Germinal center (tissue), 1 donor: Measurements from ENCODE around the gene PC.

ENCODE experiments used
- DNase-seq: peaks from one replicate; pipeline ENCODE4 v3.0.0; 2012; ENCODE audit warnings: mixed read lengths, low spot score

The PC gene

DNA sequence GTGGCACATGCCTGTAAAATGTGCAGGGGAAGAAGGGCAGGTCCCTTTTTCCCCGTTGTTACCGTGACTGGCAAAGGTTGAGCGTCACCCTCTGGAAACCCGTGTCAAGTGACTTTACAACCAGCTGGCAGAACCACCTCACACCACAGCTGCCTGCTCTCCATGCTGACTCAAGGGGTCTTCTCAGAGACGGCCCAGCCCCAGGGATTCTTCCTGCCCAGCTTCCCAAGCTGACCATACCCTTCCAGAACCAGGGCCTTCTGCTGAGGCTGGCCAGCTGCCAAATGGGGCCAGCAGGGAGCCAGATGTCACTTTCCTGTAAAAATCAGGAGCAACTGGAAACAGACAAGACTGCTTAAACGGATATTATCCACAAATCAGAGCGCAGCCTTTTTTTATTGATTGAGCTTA is 6.3 kb downstream of the PC start:
- DNase-seq: no peak

DNA sequence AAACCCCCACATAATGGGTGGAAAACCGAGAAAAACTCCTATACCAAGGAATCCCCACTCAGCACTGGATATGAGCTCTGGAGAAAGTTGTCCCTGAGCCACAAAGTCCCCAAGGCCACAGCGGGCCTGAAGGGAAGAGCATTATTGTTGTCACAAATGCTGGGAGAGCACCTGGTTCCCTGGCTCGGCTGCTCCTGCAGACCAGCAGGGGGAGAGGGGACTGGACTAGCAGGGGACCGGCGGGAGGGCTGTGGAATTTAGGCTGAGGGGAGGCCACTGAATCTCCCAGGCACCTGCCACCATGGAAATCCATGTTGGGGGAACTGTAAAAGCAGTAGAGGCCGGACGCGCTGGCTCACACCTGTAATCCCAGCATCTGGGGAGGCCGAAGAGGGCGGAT is 7.0 kb downstream of the PC start:
- no peak for DNase-seq

DNA sequence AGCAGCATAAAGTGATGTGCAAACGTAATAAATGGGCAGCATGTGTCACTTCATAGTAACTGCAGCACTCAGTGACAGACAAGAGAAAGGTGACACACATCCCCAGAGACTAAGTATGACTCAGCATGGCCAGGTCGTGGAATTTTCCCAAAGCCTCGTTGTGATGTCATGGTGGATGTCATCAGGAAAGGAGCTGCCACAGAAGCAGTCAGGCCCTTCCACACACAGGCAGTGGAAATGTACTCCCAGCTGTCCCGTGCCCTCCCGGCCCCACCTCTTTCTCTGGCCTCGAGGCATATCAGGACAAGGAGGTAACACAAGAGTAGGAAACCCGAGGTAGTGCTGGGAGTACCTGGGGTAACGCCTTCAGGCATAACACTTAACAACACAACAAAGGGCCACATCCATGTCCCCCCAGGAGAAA is 8.1 kb downstream of the PC start:
- no peak for DNase-seq

DNA sequence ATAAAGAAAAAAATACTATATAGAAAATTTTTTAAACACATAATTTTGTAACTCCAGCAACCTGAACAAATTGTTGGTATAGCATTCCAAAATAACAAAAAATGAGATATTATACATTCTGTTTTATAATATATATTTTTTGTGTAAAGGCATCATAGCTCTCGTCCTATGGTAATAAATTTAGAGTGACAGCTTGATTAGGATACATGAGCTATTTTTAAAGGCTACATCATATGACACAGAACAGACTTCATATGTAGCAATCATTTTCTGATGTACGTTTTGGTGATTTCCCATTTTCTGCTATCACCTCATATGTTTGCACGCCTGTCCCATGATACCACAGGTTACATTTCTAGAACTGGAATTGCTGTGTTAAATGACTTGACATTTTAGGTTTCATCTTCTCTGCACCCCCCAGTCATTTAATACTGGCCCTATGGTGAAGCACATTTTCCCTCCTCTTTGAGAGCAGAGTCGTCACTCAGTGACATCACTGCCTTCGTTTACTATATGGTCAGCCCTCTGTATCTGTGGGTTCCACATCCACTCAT is 19.5 kb downstream of the PC start:
- no peak for DNase-seq

DNA sequence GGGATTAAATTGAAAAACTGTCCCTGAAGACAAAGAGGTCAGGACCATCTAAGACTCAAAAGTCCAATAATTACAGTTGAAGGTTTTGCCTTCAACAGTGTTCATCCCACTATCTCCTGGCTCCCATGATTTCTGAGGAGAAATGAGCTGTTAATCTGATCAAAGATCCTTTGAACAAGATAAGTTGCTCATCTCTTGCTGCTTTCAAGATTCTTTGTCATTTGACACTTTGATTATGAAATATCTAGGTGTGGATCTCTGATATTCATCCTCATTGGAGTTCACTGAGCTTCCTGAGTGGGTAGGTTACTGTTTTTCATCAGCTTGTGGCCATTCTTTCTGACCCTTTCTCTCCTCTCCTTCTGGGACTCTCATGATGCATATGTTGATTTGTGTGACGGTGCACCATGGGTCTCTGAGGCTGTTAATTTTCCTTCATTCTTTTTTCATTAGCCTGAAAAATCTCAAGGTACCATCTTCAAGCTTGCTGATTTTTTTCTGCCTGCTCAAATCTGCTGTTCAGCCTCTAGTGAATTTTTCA is 20.9 kb downstream of the PC start:
- DNase-seq: no peak

DNA sequence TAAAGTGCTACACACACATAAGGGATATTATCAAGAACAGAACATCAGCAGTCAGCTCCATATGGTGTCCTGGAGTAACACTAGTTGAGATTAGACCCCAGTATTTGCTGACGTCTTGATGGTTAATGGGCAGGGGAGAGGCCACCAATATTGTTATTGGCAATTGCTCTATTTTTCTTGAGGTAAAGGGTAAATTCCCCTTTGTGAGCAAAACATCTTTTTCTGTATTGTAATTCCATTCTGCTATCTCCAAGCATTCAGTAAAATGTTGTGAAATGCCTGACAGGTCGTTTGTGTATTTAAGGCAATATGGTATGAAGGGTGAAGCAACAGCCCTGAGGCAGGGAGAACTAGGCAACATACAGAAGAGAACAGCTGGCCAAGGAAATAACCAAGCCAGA is 21.9 kb downstream of the PC start:
- DNase-seq: no peak

DNA sequence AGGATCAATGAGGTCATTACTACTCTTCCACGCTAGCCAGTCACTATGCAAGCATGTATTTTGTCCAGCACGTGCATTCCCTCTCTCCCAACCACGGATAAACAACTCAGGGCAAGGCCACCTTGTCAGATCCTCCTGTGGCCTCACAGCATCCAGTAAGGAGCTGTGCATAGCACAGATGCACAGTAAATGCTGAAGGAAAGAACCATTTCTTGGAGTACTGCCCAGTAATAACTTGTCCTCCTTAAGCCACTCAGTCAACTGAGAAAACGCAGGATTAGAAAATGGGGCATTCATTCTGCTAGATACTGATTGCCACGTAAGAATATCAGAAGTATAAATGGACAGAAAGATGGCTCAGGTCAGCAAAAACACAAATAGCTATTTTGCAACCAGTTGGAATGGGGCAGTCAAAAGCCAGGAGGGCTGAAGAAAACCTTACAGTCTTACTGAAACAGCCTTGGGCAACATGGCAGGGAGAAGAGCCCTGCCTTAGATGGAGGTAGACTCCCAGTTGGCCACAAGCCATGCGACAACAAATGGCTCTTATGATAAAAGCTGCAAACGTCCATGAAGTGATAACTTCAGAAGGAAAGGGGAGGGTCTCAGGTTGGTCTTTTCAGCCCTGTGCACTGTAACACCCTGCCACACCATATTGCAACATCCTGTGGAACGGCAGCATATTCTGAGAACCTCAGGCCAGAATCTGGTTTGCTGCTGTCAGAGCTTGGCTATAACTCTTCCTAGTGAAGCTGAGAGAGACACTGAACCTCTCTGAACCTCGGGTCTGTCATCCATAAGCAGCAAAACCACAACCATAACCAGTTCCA is 23.0 kb downstream of the PC start:
- DNase-seq: no peak

DNA sequence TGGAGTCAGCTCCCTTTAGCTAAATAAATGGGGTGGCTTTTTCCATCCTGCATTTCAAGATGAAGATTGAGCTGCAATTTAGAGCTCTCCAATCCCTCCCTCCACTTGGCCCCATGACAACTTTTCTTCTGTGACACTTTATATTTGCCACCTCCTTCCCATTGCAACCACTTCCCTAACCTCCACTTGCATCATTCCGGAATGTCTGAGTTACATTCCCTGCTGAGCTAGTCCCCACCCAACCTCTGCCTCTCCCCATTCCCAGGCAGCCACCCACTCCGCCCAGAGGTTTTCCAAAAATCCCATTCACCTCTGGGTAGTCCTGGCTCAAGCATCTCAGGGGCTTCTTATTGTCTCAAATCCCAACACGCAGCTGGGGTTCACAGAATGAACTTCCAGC is 24.7 kb downstream of the PC start:
- DNase-seq: no peak

DNA sequence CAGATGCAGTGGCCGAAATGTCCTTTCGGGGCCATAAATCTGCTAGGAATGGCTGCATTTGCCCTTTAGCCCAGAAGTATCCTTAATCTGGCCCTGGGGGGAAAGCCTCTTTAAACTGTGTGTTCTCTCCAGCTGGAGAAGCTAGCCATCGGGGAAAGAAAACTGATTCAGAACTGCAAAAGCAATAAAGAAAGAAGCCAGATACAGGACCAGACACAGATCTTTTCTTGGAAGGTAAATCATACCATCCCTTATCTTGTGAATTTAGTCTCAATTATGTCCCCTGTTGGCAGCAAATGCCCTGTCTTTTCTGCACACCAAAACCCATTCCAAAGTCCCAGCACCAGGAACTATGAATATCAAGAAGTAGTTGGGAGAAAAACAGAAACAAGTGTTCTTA is 25.6 kb downstream of the PC start:
- DNase-seq: no peak

DNA sequence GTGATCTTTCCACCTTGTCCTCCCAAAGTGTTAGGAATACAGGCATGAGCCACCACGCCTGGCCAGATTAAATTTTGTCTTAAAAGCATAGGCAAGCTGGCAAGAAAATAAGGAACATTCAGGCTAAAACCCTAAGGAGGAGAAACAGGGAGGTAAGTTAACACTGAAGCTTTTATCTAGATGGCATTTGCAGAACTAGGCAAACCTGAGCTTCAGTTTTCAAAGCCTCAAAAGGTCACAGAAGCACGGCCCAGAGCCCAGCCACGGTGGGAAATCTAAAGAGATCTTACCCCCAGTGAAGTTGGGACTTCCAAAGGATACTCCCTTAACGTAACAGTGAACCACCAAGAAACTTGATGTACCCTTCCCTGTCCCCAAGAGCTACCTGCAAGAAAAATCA is 28.4 kb downstream of the PC start:
- DNase-seq: no peak

DNA sequence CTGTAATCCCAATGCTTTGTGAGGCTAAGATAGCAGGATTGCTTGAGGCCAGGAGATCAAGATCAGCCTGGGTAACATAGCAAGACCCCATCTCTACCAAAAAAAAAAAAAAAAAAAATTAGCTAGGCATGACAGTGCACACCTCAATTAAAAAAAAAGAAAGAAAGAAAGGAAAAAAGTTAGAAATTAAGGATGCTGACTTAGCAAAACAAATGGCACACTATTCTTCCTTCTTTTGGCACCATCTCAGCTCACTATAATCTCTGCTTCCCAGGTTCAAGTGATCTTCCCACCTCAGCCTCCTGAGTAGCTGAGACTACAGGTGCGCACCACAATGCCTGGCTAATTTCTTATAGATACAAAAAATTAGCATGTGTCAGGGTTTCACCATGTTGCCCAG is 33.9 kb downstream of the PC start:
- no peak for DNase-seq

DNA sequence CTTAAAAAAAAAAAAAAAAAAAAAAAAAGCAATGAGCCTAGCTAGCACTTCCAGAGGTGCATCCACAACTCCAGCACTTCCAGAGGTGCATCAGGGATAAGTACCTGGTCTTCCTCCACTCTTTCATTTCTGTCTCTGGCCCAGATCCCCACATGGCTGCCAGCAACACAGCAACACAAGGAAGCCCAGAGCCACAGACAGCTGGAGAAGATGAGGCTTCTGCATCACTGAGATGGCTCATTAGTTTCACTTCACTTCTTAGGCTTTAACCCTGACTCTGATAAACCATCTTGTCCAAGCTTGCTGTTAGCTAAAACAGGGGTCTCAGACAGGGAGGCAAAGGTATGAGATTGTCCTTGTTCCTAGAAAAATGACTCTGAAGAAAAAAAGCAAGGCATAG is 35.6 kb downstream of the PC start:
- no peak for DNase-seq

DNA sequence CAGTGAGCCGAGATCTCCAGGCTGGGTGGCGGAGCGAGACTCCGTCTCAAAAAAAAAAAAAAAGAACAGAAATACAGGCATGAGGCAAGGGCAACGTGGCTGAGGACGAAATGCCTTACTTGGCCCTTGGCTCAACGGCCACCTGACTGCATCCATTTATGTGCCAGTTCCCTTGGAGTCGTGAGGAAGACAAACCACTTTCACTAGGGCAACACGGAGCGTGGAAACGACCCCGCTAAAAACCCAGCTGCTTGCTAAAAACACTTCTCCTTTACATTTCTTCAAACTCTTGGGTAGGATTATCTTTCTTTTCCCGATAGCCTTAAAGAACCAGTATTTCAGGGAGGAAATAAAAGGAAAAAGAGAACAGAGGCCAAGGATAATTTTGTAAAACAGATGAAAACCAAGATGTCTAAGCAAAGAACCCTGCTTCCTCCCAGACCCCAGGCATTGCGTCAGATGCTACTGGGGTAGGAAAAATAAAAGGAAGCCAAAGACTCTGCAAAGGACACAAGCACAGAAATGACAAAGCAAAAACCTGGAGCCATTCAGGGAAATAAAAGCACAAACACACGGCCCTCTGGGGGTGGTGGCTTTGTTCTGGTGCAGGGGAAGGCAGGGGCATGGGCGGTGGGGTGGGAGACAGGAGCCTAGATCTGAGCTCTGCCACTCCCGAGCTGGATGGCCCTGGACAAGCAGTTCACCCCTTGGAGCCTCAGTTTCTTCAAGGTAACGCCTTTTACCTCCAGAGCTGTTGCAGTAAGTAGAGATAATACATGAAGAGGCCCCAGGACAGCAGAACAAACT is 37.0 kb downstream of the PC start:
- DNase-seq: no peak

DNA sequence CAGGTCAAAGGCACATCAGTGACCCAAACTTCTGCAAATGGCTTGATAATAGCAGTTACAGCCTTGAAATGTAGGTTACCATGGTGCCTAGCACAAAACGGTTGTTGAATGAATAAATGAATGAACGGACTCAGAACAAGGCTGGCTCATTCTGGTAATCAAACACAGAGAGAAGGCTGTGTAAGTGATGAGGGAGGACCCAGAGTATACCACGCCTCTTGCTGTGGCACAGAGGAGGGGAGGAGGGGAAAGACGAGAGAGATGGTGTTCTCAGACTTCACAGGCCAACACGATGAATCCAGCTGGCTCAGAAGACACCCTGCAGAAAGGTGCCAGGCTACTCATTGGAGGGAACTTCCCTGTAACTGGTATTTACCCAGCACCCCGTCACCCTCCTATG is 38.3 kb downstream of the PC start:
- no peak for DNase-seq

DNA sequence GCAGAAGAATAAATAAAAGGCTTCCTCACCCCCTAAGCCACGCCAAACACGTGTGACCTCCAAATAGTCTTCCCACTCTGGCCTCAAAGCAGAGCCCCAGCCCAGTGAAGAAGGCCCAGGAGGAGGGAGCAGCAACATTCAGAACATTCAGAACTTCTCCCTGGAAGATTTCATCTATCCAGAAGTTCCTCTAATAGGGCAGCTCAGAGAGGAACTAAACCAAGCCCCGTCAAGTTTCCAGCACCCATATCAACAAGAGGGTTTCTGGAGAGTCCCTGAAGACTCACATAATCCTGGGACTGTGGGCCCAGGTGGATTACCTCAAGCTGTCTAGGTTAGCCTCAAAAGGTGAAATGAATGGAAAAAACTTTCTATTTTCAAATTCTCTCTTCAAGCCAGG is 39.4 kb downstream of the PC start:
- no peak for DNase-seq

DNA sequence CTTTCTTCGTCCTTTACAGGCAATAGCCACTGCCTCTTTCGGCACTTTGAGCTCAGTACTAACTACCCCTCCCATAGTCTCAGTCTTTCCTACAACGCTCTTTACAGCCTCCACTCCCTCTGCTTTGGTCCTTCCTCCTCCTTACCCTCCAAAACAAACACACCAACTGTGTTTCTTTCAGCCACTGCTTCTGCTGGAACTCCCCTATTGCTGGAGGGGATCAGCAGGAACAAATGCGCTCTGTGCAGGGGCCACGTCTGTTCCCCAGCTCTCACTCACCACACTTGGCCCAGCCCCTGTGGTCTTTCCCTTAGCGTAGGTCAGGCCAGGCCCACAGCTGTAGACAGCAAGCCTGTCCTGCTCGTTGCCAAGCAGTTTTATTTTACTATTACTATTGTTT is 42.3 kb downstream of the PC start:
- no peak for DNase-seq

DNA sequence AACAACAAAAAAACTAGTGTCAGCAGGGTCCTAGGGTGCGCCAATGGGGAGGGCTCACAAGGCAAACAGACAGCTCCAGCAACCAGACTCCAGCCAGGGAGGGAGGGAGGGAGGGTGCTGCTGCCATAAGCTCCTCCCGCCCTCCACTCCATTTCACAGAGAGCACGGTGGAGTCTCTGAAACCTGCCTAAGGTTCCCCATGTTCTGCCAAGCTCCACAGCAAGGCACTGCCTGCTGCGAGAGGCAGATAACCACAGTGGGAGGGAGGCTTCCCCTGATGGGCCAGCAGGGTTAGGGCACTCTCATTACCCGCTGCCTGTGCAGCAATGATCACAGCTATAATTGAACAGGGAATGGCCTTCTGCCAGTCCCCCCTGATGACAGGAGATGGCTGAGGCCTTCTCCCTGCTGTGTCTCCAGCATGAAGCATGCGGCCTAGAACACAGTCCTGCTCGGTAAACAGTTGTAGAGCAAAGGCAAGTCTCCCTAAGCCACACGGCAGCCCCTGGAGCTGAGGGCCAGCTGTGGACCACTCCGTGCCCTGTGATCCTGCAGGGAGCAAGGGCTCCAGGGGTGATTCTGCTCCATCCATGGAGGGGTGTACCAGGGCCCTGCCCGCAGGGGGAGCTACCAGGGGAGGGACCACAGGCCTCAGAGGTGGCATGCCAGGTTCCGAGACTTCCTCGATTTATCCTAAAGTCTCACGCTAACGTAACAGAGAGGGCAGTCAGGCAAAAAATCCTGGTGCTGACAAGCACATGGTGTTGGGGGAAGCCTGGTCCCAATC is 42.9 kb downstream of the PC start:
- no peak for DNase-seq

DNA sequence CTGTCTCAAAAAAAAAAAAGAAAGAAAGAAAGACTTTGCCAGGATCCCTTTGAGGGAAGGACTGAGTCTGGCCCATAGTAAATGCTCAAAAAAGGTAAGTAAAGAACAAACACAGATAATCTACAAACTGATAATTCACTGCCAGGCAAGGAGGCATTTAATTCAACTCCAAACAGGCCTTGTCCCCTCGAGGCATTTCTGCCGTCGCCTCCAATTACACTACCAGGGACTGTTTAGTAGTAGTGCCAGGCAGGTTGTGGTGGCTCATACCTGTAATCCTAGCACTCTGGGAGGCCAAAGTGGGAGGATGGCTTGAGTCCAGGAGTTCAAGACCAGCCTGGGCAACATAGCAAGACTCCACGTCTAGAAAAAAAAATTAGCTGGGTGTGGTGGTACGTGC is 43.7 kb downstream of the PC start:
- DNase-seq: no peak

DNA sequence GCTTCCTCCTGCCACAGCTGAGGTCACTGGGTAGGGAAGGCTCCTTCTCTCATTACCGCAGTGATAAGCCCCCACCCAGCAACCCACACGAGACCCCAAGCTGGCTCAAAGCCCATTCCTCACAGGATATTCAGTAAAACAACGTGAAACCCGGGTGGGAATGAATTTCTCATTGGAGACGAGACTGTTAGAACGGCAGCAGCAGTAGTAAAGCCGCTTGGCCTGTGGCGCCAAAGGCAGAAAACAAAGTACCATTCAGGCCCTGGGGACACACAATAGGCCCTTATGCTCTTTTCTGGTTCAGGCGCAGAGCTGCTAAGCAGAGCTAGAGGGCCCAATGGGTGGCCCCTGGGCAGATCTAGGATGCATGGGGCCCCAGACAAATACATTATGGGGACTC is 45.3 kb downstream of the PC start:
- DNase-seq: no peak

DNA sequence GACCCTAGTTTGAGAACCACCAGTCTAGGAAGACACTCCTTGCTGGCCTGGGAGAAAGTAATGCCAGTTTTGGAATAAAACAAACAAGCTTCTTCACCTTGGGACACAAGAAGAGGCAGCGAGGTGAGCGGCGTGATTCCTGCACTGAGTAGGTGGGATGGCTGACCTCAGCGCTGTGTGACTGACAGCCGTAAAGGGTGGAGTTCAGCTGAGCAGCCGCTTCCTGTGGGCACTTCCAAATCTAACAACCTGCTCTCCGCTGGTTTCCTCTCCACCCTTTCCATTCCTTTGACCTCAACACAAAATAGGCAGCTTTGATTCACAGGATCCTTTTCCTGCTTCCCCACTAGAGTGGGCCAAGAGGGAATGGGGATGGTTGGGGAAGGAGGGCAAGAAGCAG is 45.8 kb downstream of the PC start:
- no peak for DNase-seq

DNA sequence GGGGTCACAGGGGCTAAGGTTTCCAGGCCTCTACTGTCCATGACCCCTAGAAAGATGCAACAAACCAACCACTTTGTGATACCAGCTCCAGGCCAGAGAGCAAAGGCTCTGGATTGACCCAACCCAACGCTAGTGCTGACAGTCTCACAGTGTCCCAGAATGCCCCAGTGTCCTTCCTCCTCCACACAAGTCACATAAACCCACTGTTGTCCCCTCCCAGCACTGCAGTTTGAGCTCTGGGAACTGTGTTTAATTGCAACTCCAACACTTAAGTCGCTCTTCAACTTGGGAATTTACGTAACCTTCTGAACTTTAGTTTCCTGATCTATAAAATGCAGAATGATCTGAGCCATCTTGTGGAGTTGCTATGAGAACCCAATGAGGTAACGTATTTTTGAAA is 47.5 kb downstream of the PC start:
- no peak for DNase-seq

DNA sequence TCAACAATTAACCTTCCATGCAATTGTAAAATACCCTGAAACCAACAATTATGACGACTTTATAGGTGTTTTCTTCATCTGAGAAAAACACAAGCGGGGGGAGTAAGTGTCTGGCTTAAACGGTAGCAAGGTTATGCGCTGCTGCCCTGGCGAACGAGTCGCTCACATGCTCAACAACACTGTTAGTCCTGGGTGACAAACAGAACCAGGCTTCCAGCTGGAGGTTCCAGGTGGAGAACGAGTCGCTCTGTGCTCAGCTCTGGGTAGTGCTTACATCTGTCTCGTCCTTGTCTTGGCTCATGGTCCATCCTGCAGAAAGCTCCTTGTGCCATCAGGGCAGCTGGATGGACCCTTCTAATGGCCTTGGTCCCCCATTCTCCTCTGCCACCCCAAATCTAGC is 48.2 kb downstream of the PC start:
- DNase-seq: no peak
